H1 (cell line): Measurements from ENCODE around the gene GP1BB. TPM values are rescaled to one million over a fixed set of nuclear protein-coding genes. Genes with fewer than 3 reads are reported as not detected.

Source experiments
- CHD7 ChIP-seq: fragments of 300-600 bp; sonication (generic); IDR thresholded peaks from 2 replicates; pipeline ENCODE4 v1.7.1; 2012; ENCODE audit warnings: low read length, moderate library complexity, mild to moderate bottlenecking, inconsistent platforms; ENCODE audit not compliant: insufficient replicate concordance
- CTCF ChIP-seq, 3 experiments: IDR thresholded peaks; 1 replicate in 2 of 3; 2 replicates in 1 of 3; pipeline versions ENCODE4 v1.5.1 to v1.6.1; 2011; ENCODE audit warnings: low read length in 3 of 3, mild to moderate bottlenecking in 3 of 3, inconsistent platforms in 2 of 3, low read depth in 1 of 3, moderate library complexity in 1 of 3; ENCODE audit not compliant: insufficient read depth in 1 of 3; ENCODE audit errors: control extremely low read depth in 1 of 3
- EGR1 ChIP-seq: IDR thresholded peaks from 2 replicates; pipeline ENCODE4 v1.6.1; 2011; ENCODE audit warnings: low read depth, low read length, borderline replicate concordance
- FOSL1 ChIP-seq: IDR thresholded peaks from 2 replicates; pipeline ENCODE4 v1.6.1; 2011; ENCODE audit warnings: mild to moderate bottlenecking, low read depth, low read length, moderate library complexity; ENCODE audit not compliant: insufficient read depth
- JUN ChIP-seq: IDR thresholded peaks from 2 replicates; pipeline ENCODE4 v1.6.1; 2011; ENCODE audit warnings: low read depth, mild to moderate bottlenecking, improper control_type of control experiment, low read length
- MAFK ChIP-seq: IDR thresholded peaks from 2 replicates; pipeline ENCODE4 v1.6.1; 2012; ENCODE audit warnings: low read depth, mild to moderate bottlenecking, improper control_type of control experiment, low read length
- RBBP5 ChIP-seq: IDR thresholded peaks from 2 replicates; pipeline ENCODE4 v1.7.1; 2012; ENCODE audit warnings: low read depth, mild to moderate bottlenecking, inconsistent platforms, low read length, moderate library complexity, borderline replicate concordance
- TAF1 ChIP-seq: IDR thresholded peaks from 2 replicates; pipeline ENCODE4 v1.6.1; 2011; ENCODE audit warnings: mild to moderate bottlenecking, low read depth, low read length
- polyA plus RNA-seq, 7 experiments: library from polyadenylated mRNA; depleted of rRNA in 3 of 7; stranded (reverse) in 5 of 7; unstranded in 2 of 7; fragments of >200 nt in 5 of 7; fragments of 200-250 nt in 2 of 7; gene quantifications; 1 replicate in 5 of 7; 2 replicates in 1 of 7; 4 replicates in 1 of 7; pipeline versions ENCODE4 v1.2.1 to v1.2.3, GENCODE V29; 2011 to 2013; ENCODE audit warnings: missing spikeins in 2 of 7, mixed read lengths in 2 of 7
- total RNA-seq: library from RNA; stranded (reverse); fragmentation: NEBNext Ultra II Directional; extraction: Animal tissue kit (Norgen Biotek cat#: 25700); gene quantifications from 2 replicates; pipeline ENCODE4 v1.2.1, GENCODE V29; 2021

Gene GP1BB
- total and polyA plus RNA-seq, 2 of the 8 experiments (the other 6 are each of a cell fraction or from before 2014, with no cell fraction given): 0.36 TPM; not detected in 1

GRCh38 chr22:19708321-19709011, 14.9 kb upstream of the GP1BB start (continued):
- TF ChIP-seq CHD7 (no peak), RBBP5 (no peak), FOSL1 (no peak), EGR1 (no peak), CTCF (IDR thresholded peaks at IDR 0.05; ENCODE audit: control extremely low read depth in 1 of 3, insufficient read depth in 1 of 3, low read depth in 1 of 3, low read length in 3 of 3) (no peak), MAFK (no peak), JUN (no peak), TAF1 (no peak)
